Keratinocyte (primary cell): ENCODE results near the gene FFAR2. TPM values are rescaled to one million over a fixed set of nuclear protein-coding genes. Genes with fewer than 3 reads are reported as not detected.

Experiments
- DNase-seq: peaks from one replicate; pipeline ENCODE4 v3.0.0-alpha.2; 2011; ENCODE audit warnings: low read depth, missing footprints, low spot score
- FAIRE-seq: peaks from 2 replicates; lab custom pipeline; 2011; peaks lifted over from hg19 to GRCh38; lab: Jason Lieb, UNC
- H2AFZ ChIP-seq: 2 replicates; pipeline ENCODE4 v1.6.0; 2012; ENCODE audit warnings: low read length, control low read depth, inconsistent platforms; ENCODE audit not compliant: control insufficient read depth
- H3K27ac ChIP-seq: 2 replicates; pipeline ENCODE4 v1.5.1; 2011; ENCODE audit warnings: low read length; ENCODE audit not compliant: control insufficient read depth, insufficient read depth
- H3K27me3 ChIP-seq: 3 replicates; pipeline ENCODE4 v1.6.0; 2011; ENCODE audit warnings: low read length; ENCODE audit not compliant: control insufficient read depth, insufficient read depth; ENCODE audit errors: extremely low read depth
- H3K36me3 ChIP-seq, 2 experiments: 2 replicates in 1 of 2; 3 replicates in 1 of 2; pipeline ENCODE4 v1.5.1; 2011; ENCODE audit warnings: low read length in 2 of 2, mild to moderate bottlenecking in 1 of 2; ENCODE audit not compliant: control insufficient read depth in 2 of 2, insufficient read depth in 2 of 2; ENCODE audit errors: extremely low read depth in 1 of 2
- H3K4me1 ChIP-seq: 3 replicates; pipeline ENCODE4 v1.5.1; 2011; ENCODE audit warnings: low read length; ENCODE audit not compliant: control insufficient read depth, insufficient read depth; ENCODE audit errors: extremely low read depth
- H3K4me2 ChIP-seq: 3 replicates; pipeline ENCODE4 v1.6.0; 2011; ENCODE audit warnings: low read depth, low read length; ENCODE audit not compliant: control insufficient read depth, insufficient read depth; ENCODE audit errors: extremely low read depth
- H3K4me3 ChIP-seq, 3 experiments: fragments of 200-600 bp in 1 of 3; sonication (generic) in 1 of 3; 2 replicates in 2 of 3; 3 replicates in 1 of 3; pipeline ENCODE4 v1.5.1; 2011 to 2016; ENCODE audit warnings: low read length in 3 of 3, mild to moderate bottlenecking in 3 of 3, control low read depth in 2 of 3, inconsistent platforms in 1 of 3, low read depth in 1 of 3, mixed read lengths in 1 of 3, mixed run types in 1 of 3, moderate library complexity in 1 of 3; ENCODE audit not compliant: control insufficient read depth in 2 of 3, insufficient read depth in 2 of 3; ENCODE audit errors: extremely low read depth in 1 of 3
- H3K79me2 ChIP-seq: 2 replicates; pipeline ENCODE4 v1.6.0; 2012; ENCODE audit warnings: low read length; ENCODE audit not compliant: control insufficient read depth, insufficient read depth
- H3K9ac ChIP-seq: 3 replicates; pipeline ENCODE4 v1.6.0; 2011; ENCODE audit warnings: low read length; ENCODE audit not compliant: control insufficient read depth, insufficient read depth; ENCODE audit errors: extremely low read depth
- H3K9me1 ChIP-seq: 3 replicates; pipeline ENCODE4 v1.6.0; 2011; ENCODE audit warnings: low read length; ENCODE audit not compliant: control insufficient read depth, insufficient read depth; ENCODE audit errors: extremely low read depth
- H3K9me3 ChIP-seq: 2 replicates; pipeline ENCODE4 v1.5.1; 2012; ENCODE audit warnings: low read depth, low read length; ENCODE audit not compliant: control insufficient read depth
- H4K20me1 ChIP-seq: 3 replicates; pipeline ENCODE4 v1.6.0; 2011; ENCODE audit warnings: low read length; ENCODE audit not compliant: control insufficient read depth, insufficient read depth; ENCODE audit errors: extremely low read depth
- CTCF ChIP-seq, 3 experiments: IDR thresholded peaks in 1 of 3; conservative IDR thresholded peaks in 1 of 3; optimal IDR thresholded peaks in 1 of 3; 2 replicates in 2 of 3; 3 replicates in 1 of 3; pipeline versions ENCODE3 to v1.5.1; 2011; ENCODE audit warnings: low read length in 3 of 3, mild to moderate bottlenecking in 3 of 3, moderate library complexity in 2 of 3, control low read depth in 1 of 3, inconsistent platforms in 1 of 3; ENCODE audit not compliant: insufficient read depth in 2 of 3; ENCODE audit errors: extremely low read depth in 1 of 3
- EZH2 ChIP-seq: IDR thresholded peaks from one replicate; pipeline ENCODE4 v1.6.1; 2012; ENCODE audit warnings: inconsistent platforms, mild to moderate bottlenecking, low read length, moderate library complexity
- dilution Hi-C: fragments of 300-500 bp; cut with MboI; formaldehyde crosslinking; loops from one replicate; pipeline ENCODE4 v1.7.0; 2020; ENCODE audit warnings: low sequenced_read_pairs; ENCODE audit not compliant: extremely low pct_ligation_motif_present
- polyA plus RNA-seq, 5 experiments: library from polyadenylated mRNA; depleted of rRNA in 3 of 5; stranded (reverse) in 3 of 5; stranded (forward) in 1 of 5; unstranded in 1 of 5; fragments of >200 nt; gene quantifications; 1 replicate in 1 of 5; 2 replicates in 3 of 5; 3 replicates in 1 of 5; pipeline versions ENCODE4 v1.2.1 to v1.2.3, GENCODE V29; 2011 to 2012; ENCODE audit warnings: missing spikeins in 2 of 5, low read depth in 1 of 5, low replicate concordance in 1 of 5

The FFAR2 gene
- polyA plus RNA-seq, 1 donor (not counting 4 experiments of a cell fraction or from before 2014, with no cell fraction given), result not detected

DNA sequence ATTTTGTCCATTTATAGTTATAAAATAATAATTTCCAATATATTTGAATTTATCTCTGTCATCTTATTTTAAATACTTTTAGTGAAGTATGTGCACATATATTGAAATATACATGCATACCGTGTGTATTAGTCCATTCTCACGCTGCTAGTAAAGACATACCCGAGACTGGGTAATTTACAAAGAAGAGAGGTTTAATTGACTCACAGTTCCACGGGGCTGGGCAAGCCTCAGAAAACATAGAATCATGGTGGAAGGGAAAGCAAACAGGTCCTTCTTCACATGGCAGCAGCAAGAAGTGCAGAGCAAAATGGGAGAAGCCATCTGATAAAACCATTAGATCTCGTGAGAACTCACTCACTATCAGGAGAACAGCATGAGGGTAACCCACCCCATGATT, 37.6 kb upstream of the FFAR2 start:
- no peaks in the 10 kb centered on the region for H3K79me2 ChIP-seq
- dilution Hi-C loops, result no loop called here

GRCh38 chr19:35414442-35414841, 33.6 kb upstream of the FFAR2 start:
- dilution Hi-C loops, result no loop called here
- Histone ChIP-seq H4K20me1 (no peaks in the 10 kb centered on the region), H3K9me3 (no peaks in the 10 kb centered on the region), H3K36me3 (no peaks in the 10 kb centered on the region), H2AFZ (no peak overlapping the region), H3K27ac (no peak overlapping the region), H3K9ac (no peak overlapping the region), H3K27me3 (peaks cover 9% of the 10 kb centered on the region), H3K4me3 (no peak overlapping the region), H3K79me2 (no peaks in the 10 kb centered on the region), H3K4me2 (no peak overlapping the region), H3K4me1 (no peaks in the 10 kb centered on the region), H3K9me1 (no peaks in the 10 kb centered on the region)
- TF ChIP-seq CTCF (optimal IDR thresholded peaks at IDR 0.05 in 1 of 3, IDR thresholded peaks at IDR 0.05 in 1 of 3, conservative IDR thresholded peaks at IDR 0.05 in 1 of 3; ENCODE audit: extremely low read depth in 1 of 3, insufficient read depth in 2 of 3, low read length in 3 of 3), result no peak
- no peak for TF ChIP-seq EZH2
- FAIRE-seq (no peak), DNase-seq (no peak)

More for the DNA sequence above, 37.6 kb upstream of the FFAR2 start:
- Histone ChIP-seq H3K9me1 (no peaks in the 10 kb centered on the region), H3K4me3 (no peak overlapping the region), H2AFZ (no peak overlapping the region), H4K20me1 (no peaks in the 10 kb centered on the region), H3K27me3 (no peaks in the 10 kb centered on the region), H3K27ac (no peak overlapping the region), H3K4me2 (no peak overlapping the region), H3K9me3 (no peaks in the 10 kb centered on the region), H3K9ac (no peak overlapping the region), H3K36me3 (no peaks in the 10 kb centered on the region), H3K4me1 (peaks cover 3% of the 10 kb centered on the region)
- FAIRE-seq (no peak), DNase-seq (no peak)
- TF ChIP-seq CTCF (optimal IDR thresholded peaks at IDR 0.05 in 1 of 3, IDR thresholded peaks at IDR 0.05 in 1 of 3, conservative IDR thresholded peaks at IDR 0.05 in 1 of 3; ENCODE audit: extremely low read depth in 1 of 3, insufficient read depth in 2 of 3, low read length in 3 of 3) (no peak), EZH2 (no peak)
